Breast epithelium (tissue), 4 donors: ENCODE results near the gene FAM53A. TPM values are rescaled to one million over a fixed set of nuclear protein-coding genes. Genes with fewer than 3 reads are reported as not detected.

Source experiments
- DNase-seq, 2 donors: peaks; one replicate each; pipeline ENCODE4 v3.0.0-alpha.2; 2019; ENCODE audit warnings: low spot score in 2 of 2
- H3K27ac ChIP-seq, 2 donors: fragments of 200-600 bp; sonication (generic) in 1 of 2; one replicate each; pipeline ENCODE4 v1.5.1; 2016 to 2019; ENCODE audit warnings: mild to moderate bottlenecking in 1 of 2
- H3K27me3 ChIP-seq, 2 donors: fragments of 200-600 bp; sonication (generic) in 1 of 2; one replicate each; pipeline versions ENCODE4 v1.5.1 to v1.6.0; 2017 to 2019; ENCODE audit warnings: control low read depth in 1 of 2, mild to moderate bottlenecking in 1 of 2
- H3K36me3 ChIP-seq: fragments of 200-600 bp; one replicate; pipeline ENCODE4 v1.5.1; 2019
- H3K4me1 ChIP-seq, 2 donors: fragments of 200-600 bp; sonication (generic); one replicate each; pipeline ENCODE4 v1.5.1; 2016 to 2019; ENCODE audit warnings: control low read depth in 1 of 2
- H3K4me3 ChIP-seq, 3 donors: fragments of 200-600 bp; sonication (generic); 1 replicate in 2 of 3; 2 replicates in 1 of 3; pipeline ENCODE4 v1.5.1; 2016 to 2019; ENCODE audit warnings: mild to moderate bottlenecking in 3 of 3, moderate library complexity in 2 of 3
- H3K9me3 ChIP-seq, 2 donors: fragments of 200-600 bp; sonication (generic) in 1 of 2; one replicate each; pipeline ENCODE4 v1.5.1; 2016 to 2019; ENCODE audit warnings: control low read depth in 1 of 2
- CTCF ChIP-seq, 3 donors: fragments of 450-650 bp; IDR thresholded peaks; one replicate each; pipeline ENCODE4 v1.5.1; 2016 to 2017; ENCODE audit warnings: antibody characterized with exemption in 3 of 3, mild to moderate bottlenecking in 3 of 3, moderate library complexity in 3 of 3
- POLR2A ChIP-seq: fragments of 450-650 bp; IDR thresholded peaks from one replicate; pipeline ENCODE4 v1.6.1; 2016; ENCODE audit warnings: antibody characterized with exemption, mild to moderate bottlenecking, moderate library complexity
- POLR2AphosphoS5 ChIP-seq, 3 donors: sonication (generic); formaldehyde crosslinking; IDR thresholded peaks; one replicate each; pipeline ENCODE4 v1.6.1; 2017; ENCODE audit warnings: antibody characterized with exemption in 3 of 3
- intact Hi-C: fragments of 100-400 bp; cut with DNase I; formaldehyde crosslinking; loops from one replicate; pipeline ENCODE4 v1.15.1; 2023; ENCODE audit warnings: low total_unique reads
- total RNA-seq, 3 donors: library from RNA; depleted of rRNA; stranded (reverse); fragments of >200 nt; gene quantifications; one replicate each; pipeline ENCODE4 v1.1.0, GENCODE V29; 2016

Gene FAM53A
- total RNA-seq, 3 donors from 2014 or later = 3.7 to 7.2 (median 4.6) TPM

GRCh38 chr4:1630266-1630665, 53.8 kb downstream of the FAM53A start:
- no peaks in the 10 kb centered on the region for H3K36me3 ChIP-seq
- H3K4me1 ChIP-seq = no peaks in the 10 kb centered on the region
- no peak for TF ChIP-seq CTCF (IDR thresholded peaks at IDR 0.05)
- no peak for TF ChIP-seq POLR2A
- no peak for TF ChIP-seq POLR2AphosphoS5 (IDR thresholded peaks at IDR 0.05)
- intact Hi-C loops = no loop called here
- no peak for DNase-seq
- H3K9me3 ChIP-seq = peaks cover 5 to 8% of the 10 kb centered on the region in 2 donors
- no peak overlapping the region for H3K27ac ChIP-seq
- H3K4me3 ChIP-seq = no peak overlapping the region
- no peaks in the 10 kb centered on the region for H3K27me3 ChIP-seq

GRCh38 chr4:1629699-1630083, 54.4 kb downstream of the FAM53A start:
- no peak for DNase-seq
- Histone ChIP-seq H3K4me3 (no peak overlapping the region), H3K36me3 (no peaks in the 10 kb centered on the region), H3K27me3 (no peaks in the 10 kb centered on the region), H3K4me1 (no peaks in the 10 kb centered on the region), H3K9me3 (peaks cover 0 to 5% of the 10 kb centered on the region in 2 donors), H3K27ac (no peak overlapping the region)
- intact Hi-C loops = no loop called here
- TF ChIP-seq POLR2AphosphoS5 (IDR thresholded peaks at IDR 0.05) (no peak), CTCF (IDR thresholded peaks at IDR 0.05) (no peak), POLR2A (no peak)

DNA sequence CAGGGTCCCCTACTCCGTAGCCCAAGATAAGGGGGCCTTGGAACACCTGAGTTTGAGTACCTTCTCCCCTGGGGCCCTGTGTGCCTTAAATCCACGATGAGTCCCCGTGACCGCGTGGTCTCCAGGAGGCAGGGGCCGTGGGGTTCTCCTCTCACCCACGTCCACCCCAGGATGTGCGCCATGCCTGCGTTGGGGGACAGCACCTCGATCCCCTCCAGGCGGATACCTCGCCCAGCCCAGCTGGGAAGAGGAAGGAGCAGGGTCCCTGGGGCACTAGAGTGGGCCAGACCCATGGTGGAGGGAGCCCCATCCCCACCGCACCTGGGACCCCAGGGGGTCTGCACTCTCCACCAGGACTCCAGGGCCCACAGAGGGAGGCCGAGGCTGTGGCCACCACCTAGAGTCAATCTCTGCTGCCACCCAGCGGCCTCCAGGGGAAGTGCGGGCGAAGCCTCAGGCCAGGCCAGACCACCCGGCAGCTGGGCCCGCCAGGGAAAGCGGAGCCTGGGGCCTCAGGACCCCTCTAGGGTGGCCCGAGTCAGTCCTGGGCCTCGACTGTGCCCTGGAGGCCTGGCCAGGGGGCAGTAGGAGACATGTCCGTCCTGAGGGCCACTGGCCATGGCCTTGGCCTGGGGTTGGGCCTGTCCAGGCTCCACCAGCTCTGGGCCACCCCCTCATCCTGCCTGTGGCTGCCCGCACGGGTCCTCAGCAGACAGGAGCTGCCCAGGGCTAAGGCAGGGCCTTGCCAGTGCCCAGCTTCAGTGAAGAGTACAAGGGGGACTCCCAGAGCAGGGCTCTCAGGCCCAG, 55.0 kb downstream of the FAM53A start:
- no peak for DNase-seq
- Histone ChIP-seq H3K36me3 (no peaks in the 10 kb centered on the region), H3K27ac (no peak overlapping the region), H3K4me3 (no peak overlapping the region), H3K9me3 (no peaks in the 10 kb centered on the region), H3K27me3 (no peaks in the 10 kb centered on the region), H3K4me1 (no peaks in the 10 kb centered on the region)
- intact Hi-C loops = no loop called here
- TF ChIP-seq CTCF (IDR thresholded peaks at IDR 0.05) = peak; percentile 78 to 86 (median 86)
- no peak for TF ChIP-seq POLR2AphosphoS5 (IDR thresholded peaks at IDR 0.05)

GRCh38 chr4:1627417-1628313, 56.4 kb downstream of the FAM53A start:
- Histone ChIP-seq H3K27me3 (no peaks in the 10 kb centered on the region), H3K4me1 (no peaks in the 10 kb centered on the region), H3K27ac (no peak overlapping the region), H3K4me3 (no peak overlapping the region), H3K36me3 (no peaks in the 10 kb centered on the region), H3K9me3 (no peaks in the 10 kb centered on the region)
- intact Hi-C loops = no loop called here
- TF ChIP-seq CTCF (IDR thresholded peaks at IDR 0.05) (no peak), POLR2A (no peak), POLR2AphosphoS5 (IDR thresholded peaks at IDR 0.05) (no peak)
- DNase-seq = no peak

DNA sequence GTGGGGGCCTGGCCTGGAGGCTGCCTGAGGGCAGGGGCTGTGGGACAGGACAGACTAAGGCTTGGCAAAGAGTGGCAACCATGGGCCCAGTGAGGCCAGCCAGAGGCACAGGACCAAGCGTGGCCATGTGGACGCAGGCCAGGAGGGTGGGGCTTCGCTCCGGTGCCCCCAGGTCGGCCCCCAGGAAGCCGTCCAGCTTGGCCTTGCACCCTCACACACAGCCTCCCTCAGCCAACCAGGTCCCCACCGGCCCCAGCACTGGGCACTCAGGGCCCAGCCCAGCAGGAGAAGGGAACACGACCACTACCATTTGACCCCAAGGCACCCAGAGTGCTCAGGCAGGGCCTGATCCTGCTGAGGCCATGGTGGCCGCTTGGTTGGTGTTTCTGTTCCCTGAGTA, 57.2 kb downstream of the FAM53A start:
- no peaks in the 10 kb centered on the region for H3K36me3 ChIP-seq
- no peaks in the 10 kb centered on the region for H3K27me3 ChIP-seq
- no peak for DNase-seq
- no peaks in the 10 kb centered on the region for H3K9me3 ChIP-seq
- no peak overlapping the region for H3K4me3 ChIP-seq
- intact Hi-C loops = no loop called here
- H3K4me1 ChIP-seq = no peaks in the 10 kb centered on the region
- TF ChIP-seq POLR2A = no peak
- TF ChIP-seq POLR2AphosphoS5 (IDR thresholded peaks at IDR 0.05) = no peak
- no peak for TF ChIP-seq CTCF (IDR thresholded peaks at IDR 0.05)
- H3K27ac ChIP-seq = no peak overlapping the region
